H1 (cell line): ENCODE data around the gene SECISBP2. TPM values are rescaled to one million over a fixed set of nuclear protein-coding genes. Genes with fewer than 3 reads are reported as not detected.

Source experiments
- BRCA1 ChIP-seq: IDR thresholded peaks from 2 replicates; pipeline ENCODE4 v1.6.1; 2012; ENCODE audit warnings: low read depth, low read length, improper control_type of control experiment
- CHD1 ChIP-seq: IDR thresholded peaks from 2 replicates; pipeline ENCODE4 v1.6.1; 2012; ENCODE audit warnings: low read depth, low read length, improper control_type of control experiment
- CHD7 ChIP-seq: fragments of 300-600 bp; sonication (generic); IDR thresholded peaks from 2 replicates; pipeline ENCODE4 v1.7.1; 2012; ENCODE audit warnings: low read length, moderate library complexity, mild to moderate bottlenecking, inconsistent platforms; ENCODE audit not compliant: insufficient replicate concordance
- EGR1 ChIP-seq: IDR thresholded peaks from 2 replicates; pipeline ENCODE4 v1.6.1; 2011; ENCODE audit warnings: low read depth, low read length, borderline replicate concordance
- JUN ChIP-seq: IDR thresholded peaks from 2 replicates; pipeline ENCODE4 v1.6.1; 2011; ENCODE audit warnings: low read depth, mild to moderate bottlenecking, improper control_type of control experiment, low read length
- POLR2AphosphoS5 ChIP-seq: IDR thresholded peaks from 2 replicates; pipeline ENCODE4 v1.6.1; 2011; ENCODE audit warnings: low read depth, low read length
- POU5F1 ChIP-seq: IDR thresholded peaks from 2 replicates; pipeline ENCODE4 v1.6.1; 2011; ENCODE audit warnings: low read depth, mild to moderate bottlenecking, low read length, moderate library complexity
- RFX5 ChIP-seq: IDR thresholded peaks from 2 replicates; pipeline ENCODE4 v1.6.1; 2011; ENCODE audit warnings: low read depth, low read length, improper control_type of control experiment, borderline replicate concordance
- SAP30 ChIP-seq: fragments of 300-600 bp; sonication (generic); IDR thresholded peaks from 2 replicates; pipeline ENCODE4 v1.7.1; 2012; ENCODE audit warnings: low read length, moderate library complexity, mild to moderate bottlenecking, inconsistent platforms; ENCODE audit not compliant: insufficient read depth, insufficient replicate concordance
- TCF12 ChIP-seq: IDR thresholded peaks from 2 replicates; pipeline ENCODE4 v1.6.1; 2011; ENCODE audit warnings: low read depth, mild to moderate bottlenecking, low read length
- USF2 ChIP-seq: IDR thresholded peaks from 2 replicates; pipeline ENCODE4 v1.6.1; 2011; ENCODE audit warnings: low read length, improper control_type of control experiment
- polyA plus RNA-seq, 7 experiments: library from polyadenylated mRNA; depleted of rRNA in 3 of 7; stranded (reverse) in 5 of 7; unstranded in 2 of 7; fragments of >200 nt in 5 of 7; fragments of 200-250 nt in 2 of 7; gene quantifications; 1 replicate in 5 of 7; 2 replicates in 1 of 7; 4 replicates in 1 of 7; pipeline versions ENCODE4 v1.2.1 to v1.2.3, GENCODE V29; 2011 to 2013; ENCODE audit warnings: missing spikeins in 2 of 7, mixed read lengths in 2 of 7
- total RNA-seq: library from RNA; stranded (reverse); fragmentation: NEBNext Ultra II Directional; extraction: Animal tissue kit (Norgen Biotek cat#: 25700); gene quantifications from 2 replicates; pipeline ENCODE4 v1.2.1, GENCODE V29; 2021

SECISBP2 gene
- total and polyA plus RNA-seq, 2 of the 8 experiments (the other 6 are each of a cell fraction or from before 2014, with no cell fraction given) = 39.0 to 61.7 TPM

- TF ChIP-seq CHD7 (no peak), POLR2AphosphoS5 (no peak), RFX5 (no peak), BRCA1 (no peak), JUN (no peak), EGR1 (no peak), TCF12 (no peak), SAP30 (no peak), POU5F1 (no peak), CHD1 (no peak), USF2 (no peak)
Observed at GRCh38 chr9:89379508-89380115, 61.3 kb downstream of the SECISBP2 start (continued).
